H1 (cell line): ENCODE data around the gene PSMB11.

Experiments used
- BCL11A ChIP-seq, 2 experiments: IDR thresholded peaks; one replicate each; pipeline ENCODE4 v1.6.1; 2011; ENCODE audit warnings: low read depth in 2 of 2, low read length in 2 of 2, mild to moderate bottlenecking in 2 of 2
- EP300 ChIP-seq, 2 experiments: IDR thresholded peaks; 1 replicate in 1 of 2; 2 replicates in 1 of 2; pipeline ENCODE4 v1.6.1; 2011 to 2012; ENCODE audit warnings: low read depth in 2 of 2, low read length in 2 of 2, mild to moderate bottlenecking in 2 of 2, borderline replicate concordance in 1 of 2, inconsistent platforms in 1 of 2, moderate library complexity in 1 of 2
- EZH2 ChIP-seq: fragments of 200-600 bp; sonication (generic); IDR thresholded peaks from 2 replicates; pipeline ENCODE4 v1.7.1; 2012; ENCODE audit warnings: low read depth, mild to moderate bottlenecking, moderate library complexity, low read length, inconsistent platforms; ENCODE audit not compliant: severe bottlenecking
- FOSL1 ChIP-seq: IDR thresholded peaks from 2 replicates; pipeline ENCODE4 v1.6.1; 2011; ENCODE audit warnings: mild to moderate bottlenecking, low read depth, low read length, moderate library complexity; ENCODE audit not compliant: insufficient read depth
- KDM1A ChIP-seq: fragments of 200-600, 300-600 bp; sonication (generic); IDR thresholded peaks from 2 replicates; pipeline ENCODE4 v1.7.1; 2016; ENCODE audit warnings: mild to moderate bottlenecking, low read length, borderline replicate concordance
- POLR2A ChIP-seq, 2 experiments: IDR thresholded peaks; 1 replicate in 1 of 2; 2 replicates in 1 of 2; pipeline ENCODE4 v1.6.1; 2011; ENCODE audit warnings: low read depth in 2 of 2, low read length in 2 of 2, mild to moderate bottlenecking in 2 of 2; ENCODE audit errors: control extremely low read depth in 1 of 2
- RBBP5 ChIP-seq: IDR thresholded peaks from 2 replicates; pipeline ENCODE4 v1.7.1; 2012; ENCODE audit warnings: low read depth, mild to moderate bottlenecking, inconsistent platforms, low read length, moderate library complexity, borderline replicate concordance
- TF ChIP-seq, protein P1 (sequence below), 3 experiments: IDR thresholded peaks; 1 replicate in 2 of 3; 2 replicates in 1 of 3; pipeline versions ENCODE4 v1.5.1 to v1.6.1; 2011; ENCODE audit warnings: low read length in 3 of 3, mild to moderate bottlenecking in 3 of 3, inconsistent platforms in 2 of 3, low read depth in 1 of 3, moderate library complexity in 1 of 3; ENCODE audit not compliant: insufficient read depth in 1 of 3; ENCODE audit errors: control extremely low read depth in 1 of 3
- TF ChIP-seq, protein P2 (sequence below): IDR thresholded peaks from 2 replicates; pipeline ENCODE4 v1.6.1; 2012; ENCODE audit warnings: inconsistent platforms
- TF ChIP-seq, protein P3 (sequence below): IDR thresholded peaks from 2 replicates; pipeline ENCODE4 v1.6.1; 2011; ENCODE audit warnings: low read length, improper control_type of control experiment

DNA sequence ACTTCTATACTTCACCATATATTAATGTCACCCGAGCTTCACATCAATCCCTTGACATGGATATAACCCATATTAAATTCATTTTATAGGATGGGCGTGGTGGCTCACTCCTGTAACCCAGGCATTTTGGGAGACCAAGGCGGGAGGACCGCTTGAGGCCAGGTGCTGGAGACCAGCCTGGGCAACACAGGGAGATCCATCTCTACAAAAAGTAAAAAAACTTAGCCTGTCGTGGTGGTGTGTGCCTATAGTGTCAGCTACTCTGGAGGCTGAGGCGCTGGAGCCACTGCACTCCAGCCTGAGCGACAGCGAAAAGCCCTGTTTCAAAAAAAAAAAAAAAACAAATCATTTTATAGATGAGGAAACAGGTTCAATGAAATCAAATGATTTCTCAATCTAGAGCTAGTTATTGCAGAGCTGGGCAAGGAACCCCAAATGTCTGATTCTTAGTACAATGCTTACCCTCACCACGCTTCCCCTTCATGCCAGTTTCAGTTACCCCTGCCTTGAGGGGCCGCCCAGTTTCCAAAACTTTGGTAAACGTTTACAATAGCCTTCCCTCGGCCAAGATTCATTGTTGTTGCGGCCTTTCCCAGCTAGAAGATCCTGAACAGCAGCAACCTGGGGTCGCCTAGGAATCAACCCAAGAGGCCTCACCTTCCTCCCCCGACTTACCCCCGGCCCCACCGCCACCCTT, 8.1 kb upstream of the PSMB11 start:
- TF ChIP-seq KDM1A: no peak
- TF ChIP-seq, protein P1, sequence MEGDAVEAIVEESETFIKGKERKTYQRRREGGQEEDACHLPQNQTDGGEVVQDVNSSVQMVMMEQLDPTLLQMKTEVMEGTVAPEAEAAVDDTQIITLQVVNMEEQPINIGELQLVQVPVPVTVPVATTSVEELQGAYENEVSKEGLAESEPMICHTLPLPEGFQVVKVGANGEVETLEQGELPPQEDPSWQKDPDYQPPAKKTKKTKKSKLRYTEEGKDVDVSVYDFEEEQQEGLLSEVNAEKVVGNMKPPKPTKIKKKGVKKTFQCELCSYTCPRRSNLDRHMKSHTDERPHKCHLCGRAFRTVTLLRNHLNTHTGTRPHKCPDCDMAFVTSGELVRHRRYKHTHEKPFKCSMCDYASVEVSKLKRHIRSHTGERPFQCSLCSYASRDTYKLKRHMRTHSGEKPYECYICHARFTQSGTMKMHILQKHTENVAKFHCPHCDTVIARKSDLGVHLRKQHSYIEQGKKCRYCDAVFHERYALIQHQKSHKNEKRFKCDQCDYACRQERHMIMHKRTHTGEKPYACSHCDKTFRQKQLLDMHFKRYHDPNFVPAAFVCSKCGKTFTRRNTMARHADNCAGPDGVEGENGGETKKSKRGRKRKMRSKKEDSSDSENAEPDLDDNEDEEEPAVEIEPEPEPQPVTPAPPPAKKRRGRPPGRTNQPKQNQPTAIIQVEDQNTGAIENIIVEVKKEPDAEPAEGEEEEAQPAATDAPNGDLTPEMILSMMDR (IDR thresholded peaks at IDR 0.05; ENCODE audit: control extremely low read depth in 1 of 3, insufficient read depth in 1 of 3, low read depth in 1 of 3, low read length in 3 of 3): no peak
- no peak for TF ChIP-seq FOSL1
- no peak for TF ChIP-seq EZH2
- no peak for TF ChIP-seq EP300 (IDR thresholded peaks at IDR 0.05; ENCODE audit: borderline replicate concordance in 1 of 2, low read depth in 2 of 2, low read length in 2 of 2)
- no peak; a peak in 1 of 3 replicates for TF ChIP-seq POLR2A (IDR thresholded peaks at IDR 0.05; ENCODE audit: control extremely low read depth in 1 of 2, low read depth in 2 of 2, low read length in 2 of 2)
- no peak for TF ChIP-seq BCL11A (IDR thresholded peaks at IDR 0.05; ENCODE audit: low read depth in 2 of 2, low read length in 2 of 2)
- TF ChIP-seq RBBP5: no peak
- TF ChIP-seq, protein P2, sequence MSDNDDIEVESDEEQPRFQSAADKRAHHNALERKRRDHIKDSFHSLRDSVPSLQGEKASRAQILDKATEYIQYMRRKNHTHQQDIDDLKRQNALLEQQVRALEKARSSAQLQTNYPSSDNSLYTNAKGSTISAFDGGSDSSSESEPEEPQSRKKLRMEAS: no peak
- TF ChIP-seq, protein P3, sequence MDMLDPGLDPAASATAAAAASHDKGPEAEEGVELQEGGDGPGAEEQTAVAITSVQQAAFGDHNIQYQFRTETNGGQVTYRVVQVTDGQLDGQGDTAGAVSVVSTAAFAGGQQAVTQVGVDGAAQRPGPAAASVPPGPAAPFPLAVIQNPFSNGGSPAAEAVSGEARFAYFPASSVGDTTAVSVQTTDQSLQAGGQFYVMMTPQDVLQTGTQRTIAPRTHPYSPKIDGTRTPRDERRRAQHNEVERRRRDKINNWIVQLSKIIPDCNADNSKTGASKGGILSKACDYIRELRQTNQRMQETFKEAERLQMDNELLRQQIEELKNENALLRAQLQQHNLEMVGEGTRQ: no peak
